Activated T-cell treated with anti-CD3 and anti-CD28 coated beads, Interleukin-2, amount 50 U/mL, for 72 hours (primary cell): ENCODE results near the gene PEDS1. TPM values are rescaled to one million over a fixed set of nuclear protein-coding genes. Genes with fewer than 3 reads are reported as not detected.
"Not testable (repeated sequence)": the region's sequence is repeated elsewhere in the genome, so short reads cannot be mapped to it uniquely, and the experiment has no call there.

ENCODE experiments used
- ATAC-seq, 2 donors: fragments of 150-1000 bp; cut with Tn5 transposase; replicated peaks in 1 of 2; 2 replicates each; pipeline ENCODE4 v1.10.0; 2021; ENCODE audit warnings: moderate library complexity in 2 of 2, mild to moderate bottlenecking in 1 of 2
- DNase-seq, 2 donors: peaks; one replicate each; pipeline ENCODE4 v3.0.0; 2021 to 2022; ENCODE audit warnings: mixed read lengths in 1 of 2
- H3K27ac Mint-ChIP-seq: one replicate; pipeline ENCODE4 v1.8.0; 2022; ENCODE audit warnings: mild to moderate bottlenecking, moderate library complexity, mixed read lengths
- H3K27me3 Mint-ChIP-seq: one replicate; pipeline ENCODE4 v1.8.0; 2022; ENCODE audit warnings: low read depth, mixed read lengths
- H3K36me3 Mint-ChIP-seq, 2 donors: one replicate each; pipeline ENCODE4 v1.8.0; 2022; ENCODE audit warnings: mixed read lengths in 2 of 2, mild to moderate bottlenecking in 1 of 2; ENCODE audit not compliant: insufficient read depth in 2 of 2
- H3K4me1 Mint-ChIP-seq: one replicate; pipeline ENCODE4 v1.8.0; 2022; ENCODE audit warnings: low read depth, mixed read lengths
- H3K4me3 Mint-ChIP-seq, 2 donors: one replicate each; pipeline ENCODE4 v1.8.0; 2022; ENCODE audit warnings: mild to moderate bottlenecking in 2 of 2, mixed read lengths in 2 of 2, moderate library complexity in 2 of 2
- H3K9me3 Mint-ChIP-seq, 2 donors: one replicate each; pipeline ENCODE4 v1.8.0; 2022; ENCODE audit warnings: mixed read lengths in 2 of 2
- total RNA-seq, 2 donors: library from RNA; stranded (reverse); gene quantifications; one replicate each; pipeline ENCODE4 v1.2.3, GENCODE V29; 2022

Gene PEDS1
- total RNA-seq, 2 donors from 2014 or later = 14.4 to 17.9 TPM

GRCh38 chr20:50107086-50107660 lies 46.4 kb downstream of the PEDS1 start:
- Mint-ChIP-seq H3K4me3 (peak overlapping the region in 1 of 2 donors; percentile 24), H3K36me3 (peaks cover 6 to 24% of the 10 kb centered on the region in 2 donors), H3K27me3 (no peaks in the 10 kb centered on the region), H3K9me3 (no peaks in the 10 kb centered on the region), H3K27ac (peak overlapping the region; percentile 70), H3K4me1 (peaks cover 78% of the 10 kb centered on the region)
- DNase-seq (no peak), ATAC-seq (no peak)

- not testable (repeated sequence) for H3K27me3 Mint-ChIP-seq, DNase-seq, H3K9me3 Mint-ChIP-seq, ATAC-seq, H3K4me3 Mint-ChIP-seq
- H3K4me1 Mint-ChIP-seq = peaks cover 78% of the 10 kb centered on the region
- H3K27ac Mint-ChIP-seq = peak overlapping the region; percentile 32
- H3K36me3 Mint-ChIP-seq = peaks cover 5 to 19% of the 10 kb centered on the region in 2 donors
These were observed 46.9 kb downstream of the PEDS1 start for GRCh38 chr20:50106669-50107068.

Other genes with a start within 250 kb of the PEDS1 start
- gene SPATA2, start 238.2 kb downstream of the PEDS1 start, total RNA-seq = 10 to 100 TPM; 10.6 to 10.8 TPM
- 100 to 1,000 TPM in 1 of 2 donors, 10 to 100 TPM in 1; 99.2 to 113 TPM for gene RNF114, start 217.3 kb downstream of the PEDS1 start, total RNA-seq
- gene SNAI1, start 170.7 kb downstream of the PEDS1 start, total RNA-seq = 1 to 10 TPM; 1.3 TPM
- gene UBE2V1, start 40.6 kb downstream of the PEDS1 start, total RNA-seq = 100 to 1,000 TPM; 150 to 176 TPM
- 100 to 1,000 TPM; 111 to 134 TPM for gene CEBPB, start 37.1 kb upstream of the PEDS1 start, total RNA-seq